Astrocyte of the cerebellum (primary cell): ENCODE measurements around the gene PALMD.

Source experiments
- DNase-seq: peaks from one replicate; pipeline ENCODE4 v3.0.0-alpha.2; 2011; ENCODE audit warnings: low read depth
- H3K4me3 ChIP-seq: 2 replicates; pipeline ENCODE4 v1.5.1; 2011; ENCODE audit warnings: mild to moderate bottlenecking, low read depth, low read length, moderate library complexity
- in situ Hi-C: cut with HindIII; loops from 2 replicates; pipeline ENCODE4 v1.10.0; 2017; ENCODE audit warnings: low sequenced_read_pairs
- TF ChIP-seq, protein P1 (sequence below): IDR thresholded peaks from 2 replicates; pipeline ENCODE4 v1.5.1; 2012; ENCODE audit warnings: low read length, low read depth, moderate library complexity, mild to moderate bottlenecking; ENCODE audit errors: missing control alignments

Gene PALMD

DNA sequence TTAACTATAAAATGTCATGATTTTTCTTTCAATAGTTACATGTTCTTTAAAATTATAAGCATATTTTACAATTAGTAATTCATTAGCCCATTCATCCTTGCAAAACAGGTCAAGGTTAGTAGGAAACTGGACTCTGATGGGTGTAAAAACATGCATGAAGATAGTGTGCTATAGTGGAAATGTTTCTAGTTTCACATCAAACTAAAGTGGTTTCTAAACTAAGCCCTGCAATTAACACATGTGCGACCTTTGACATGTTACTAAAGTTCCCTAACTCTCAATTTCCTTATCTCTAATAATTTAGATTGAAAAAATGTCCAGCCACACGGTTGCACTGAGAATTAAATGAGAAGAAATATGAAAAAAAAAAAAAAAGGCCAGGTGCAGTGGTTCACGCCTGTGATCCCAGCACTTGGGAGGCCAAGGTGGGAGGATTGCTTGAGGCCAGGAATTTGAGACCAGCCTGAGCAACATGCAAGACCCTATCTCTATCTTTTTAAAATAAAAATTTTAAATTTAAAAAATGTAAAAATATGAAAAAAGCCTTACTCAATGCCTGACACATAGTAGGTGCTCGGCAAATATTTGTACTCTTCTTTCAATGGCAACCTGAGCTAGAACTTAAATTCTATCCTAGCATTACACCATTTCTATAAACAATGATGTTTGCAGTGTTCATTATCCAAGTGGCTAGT lies 44.1 kb upstream of the PALMD start:
- in situ Hi-C loops: no loop called here
- DNase-seq: no peak
- TF ChIP-seq, protein P1, sequence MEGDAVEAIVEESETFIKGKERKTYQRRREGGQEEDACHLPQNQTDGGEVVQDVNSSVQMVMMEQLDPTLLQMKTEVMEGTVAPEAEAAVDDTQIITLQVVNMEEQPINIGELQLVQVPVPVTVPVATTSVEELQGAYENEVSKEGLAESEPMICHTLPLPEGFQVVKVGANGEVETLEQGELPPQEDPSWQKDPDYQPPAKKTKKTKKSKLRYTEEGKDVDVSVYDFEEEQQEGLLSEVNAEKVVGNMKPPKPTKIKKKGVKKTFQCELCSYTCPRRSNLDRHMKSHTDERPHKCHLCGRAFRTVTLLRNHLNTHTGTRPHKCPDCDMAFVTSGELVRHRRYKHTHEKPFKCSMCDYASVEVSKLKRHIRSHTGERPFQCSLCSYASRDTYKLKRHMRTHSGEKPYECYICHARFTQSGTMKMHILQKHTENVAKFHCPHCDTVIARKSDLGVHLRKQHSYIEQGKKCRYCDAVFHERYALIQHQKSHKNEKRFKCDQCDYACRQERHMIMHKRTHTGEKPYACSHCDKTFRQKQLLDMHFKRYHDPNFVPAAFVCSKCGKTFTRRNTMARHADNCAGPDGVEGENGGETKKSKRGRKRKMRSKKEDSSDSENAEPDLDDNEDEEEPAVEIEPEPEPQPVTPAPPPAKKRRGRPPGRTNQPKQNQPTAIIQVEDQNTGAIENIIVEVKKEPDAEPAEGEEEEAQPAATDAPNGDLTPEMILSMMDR: no peak
- no peak overlapping the region for H3K4me3 ChIP-seq

DNA sequence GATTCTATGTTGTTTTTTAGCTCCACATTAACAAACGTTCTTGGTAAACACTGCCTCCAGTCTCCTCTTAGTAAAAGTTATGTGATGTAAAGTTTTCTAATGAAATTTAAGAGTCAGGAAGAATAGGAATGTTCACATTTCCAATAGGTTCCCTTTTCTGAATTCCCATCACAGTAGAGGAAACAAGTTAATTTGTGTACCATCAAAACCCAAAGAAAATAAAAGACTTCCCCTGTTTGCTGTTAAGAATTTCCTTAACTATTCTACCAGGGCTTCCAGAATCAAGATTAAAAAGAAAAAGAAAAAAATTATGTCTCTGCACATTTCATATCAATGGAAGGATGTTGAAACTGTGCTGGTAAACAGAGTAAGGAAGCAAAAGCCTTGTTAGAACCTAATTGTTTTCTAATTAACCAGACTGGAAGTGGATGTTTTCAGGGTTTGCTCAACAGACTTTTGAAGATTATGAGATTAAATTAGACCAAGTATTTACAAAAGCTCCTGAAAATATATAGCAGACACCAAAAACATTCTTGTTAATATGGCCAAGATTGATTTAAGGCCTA lies 43.4 kb upstream of the PALMD start:
- in situ Hi-C loops: no loop called here
- no peak for DNase-seq
- no peak overlapping the region for H3K4me3 ChIP-seq
- TF ChIP-seq, protein P1: no peak

DNA sequence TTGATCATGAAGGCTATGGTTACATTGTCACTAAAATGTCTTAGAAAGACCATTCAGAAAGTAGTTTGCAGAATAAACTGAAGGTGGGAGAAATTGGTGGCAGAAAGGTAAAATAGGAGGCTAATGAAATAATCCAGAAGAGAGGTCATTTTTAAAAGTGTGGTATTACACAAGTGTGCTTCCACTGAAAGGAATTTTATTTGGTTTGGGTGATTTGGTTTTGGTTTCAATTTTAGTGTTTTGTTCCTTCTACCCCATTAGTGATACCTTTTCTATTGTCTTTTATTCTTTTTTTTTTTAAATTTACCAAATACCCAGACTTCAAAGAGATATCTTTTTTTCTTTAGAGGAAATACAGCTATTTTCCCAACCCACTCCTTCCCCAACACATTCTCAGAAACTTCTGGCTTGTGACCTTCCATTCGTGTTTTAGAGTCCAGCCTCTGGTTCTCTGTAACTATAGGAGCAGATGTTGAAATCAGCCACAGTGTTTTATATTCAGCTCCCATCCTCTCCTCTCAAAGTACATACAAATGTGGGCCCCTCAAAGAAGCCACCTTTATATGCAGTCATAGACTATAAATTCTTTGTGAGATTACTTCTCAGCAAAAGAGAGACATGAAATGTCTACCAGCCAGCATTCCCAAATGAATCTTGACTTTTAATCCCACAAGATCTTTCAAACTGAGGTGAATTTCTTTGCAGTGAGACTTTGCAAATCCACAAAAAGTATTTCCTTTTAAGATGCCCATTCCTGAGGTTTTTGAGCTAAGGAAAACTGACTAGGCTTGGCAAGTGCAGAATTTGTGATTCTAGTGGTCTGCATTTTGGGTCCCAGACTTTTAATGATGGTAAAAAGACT lies 42.0 kb upstream of the PALMD start:
- TF ChIP-seq, protein P1: no peak
- no peak for DNase-seq
- in situ Hi-C loops: no loop called here
- H3K4me3 ChIP-seq: no peak overlapping the region

DNA sequence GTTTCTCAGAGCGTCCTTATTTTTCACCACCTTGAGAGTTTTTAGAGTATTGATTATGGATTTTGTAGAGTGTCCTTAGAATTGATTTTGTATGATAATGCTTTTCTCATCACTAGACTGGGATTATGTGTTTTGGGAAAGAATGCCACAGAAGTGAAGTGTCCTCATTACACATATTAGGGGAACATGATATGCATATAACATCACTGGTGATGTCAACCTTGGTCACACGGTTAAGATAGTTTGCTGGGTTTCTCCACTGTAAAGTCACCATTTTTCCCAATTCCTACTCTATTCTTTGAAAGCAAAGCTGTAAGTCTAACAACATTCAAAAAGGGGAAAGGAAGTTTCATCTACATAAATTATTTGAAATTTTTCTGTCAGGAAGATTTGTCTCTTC lies 39.6 kb upstream of the PALMD start:
- no peak for DNase-seq
- TF ChIP-seq, protein P1: no peak
- no peak overlapping the region for H3K4me3 ChIP-seq
- in situ Hi-C loops: no loop called here

DNA sequence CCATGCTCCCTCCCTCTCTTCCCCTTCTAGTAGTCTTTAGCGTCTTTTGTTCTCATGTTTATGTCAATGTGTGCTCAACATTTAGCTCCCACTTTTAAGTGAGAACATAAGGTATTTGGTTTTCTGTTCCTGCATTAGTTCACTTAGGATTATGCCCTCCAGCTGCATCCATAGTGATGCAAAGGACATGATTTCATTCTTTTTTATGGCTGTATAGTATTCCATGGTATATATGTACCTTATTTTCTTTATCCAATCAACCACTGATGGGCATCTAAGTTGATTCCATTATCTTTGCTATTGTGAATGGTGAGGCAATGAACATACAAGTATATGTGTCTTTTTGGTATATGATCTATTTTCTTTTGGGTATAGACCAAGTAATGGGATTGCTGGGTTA lies 38.3 kb upstream of the PALMD start:
- DNase-seq: no peak
- in situ Hi-C loops: no loop called here
- TF ChIP-seq, protein P1: no peak

DNA sequence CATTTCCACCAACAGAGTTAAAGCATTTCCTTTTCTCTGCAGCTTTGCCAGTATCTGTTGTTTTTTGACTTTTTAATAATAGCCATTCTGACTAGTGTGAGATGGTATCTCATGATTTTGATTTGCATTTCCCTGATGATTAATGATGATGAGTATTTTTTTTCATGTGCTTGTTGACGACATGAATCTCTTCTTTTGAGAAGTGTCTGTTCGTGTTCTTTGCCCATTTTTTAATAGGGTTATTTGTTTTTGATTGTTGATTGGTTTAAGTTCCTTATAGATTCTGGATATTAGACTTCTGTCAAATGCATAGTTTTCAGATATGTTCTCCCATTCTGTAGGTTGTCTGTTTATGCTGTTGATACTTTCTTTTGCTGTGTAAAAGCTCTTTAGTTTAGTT lies 37.9 kb upstream of the PALMD start:
- TF ChIP-seq, protein P1: no peak
- H3K4me3 ChIP-seq: no peak overlapping the region
- DNase-seq: no peak
- in situ Hi-C loops: no loop called here

More for the DNA sequence above, 38.3 kb upstream of the PALMD start:
- no peak overlapping the region for H3K4me3 ChIP-seq
